ENCODE measurements around the gene RNF187.

GRCh38 chr1:228544921-228545591, 57.9 kb downstream of the RNF187 start:
- no peak for TF ChIP-seq CTCF (IDR thresholded peaks at IDR 0.05)
- no peak for TF ChIP-seq POLR2A (IDR thresholded peaks at IDR 0.05)
- no peak for TF ChIP-seq POLR2AphosphoS5 (IDR thresholded peaks at IDR 0.05)

All from stomach (tissue), 4 donors.